OCI-M2 (cell line): ENCODE results near the gene KRTAP5-1.

Source experiments
- DNase-seq: peaks from one replicate; lab custom pipeline; 2025; ENCODE audit not compliant: unreplicated experiment; lab: John Stamatoyannopoulos, UW

Gene KRTAP5-1

DNA sequence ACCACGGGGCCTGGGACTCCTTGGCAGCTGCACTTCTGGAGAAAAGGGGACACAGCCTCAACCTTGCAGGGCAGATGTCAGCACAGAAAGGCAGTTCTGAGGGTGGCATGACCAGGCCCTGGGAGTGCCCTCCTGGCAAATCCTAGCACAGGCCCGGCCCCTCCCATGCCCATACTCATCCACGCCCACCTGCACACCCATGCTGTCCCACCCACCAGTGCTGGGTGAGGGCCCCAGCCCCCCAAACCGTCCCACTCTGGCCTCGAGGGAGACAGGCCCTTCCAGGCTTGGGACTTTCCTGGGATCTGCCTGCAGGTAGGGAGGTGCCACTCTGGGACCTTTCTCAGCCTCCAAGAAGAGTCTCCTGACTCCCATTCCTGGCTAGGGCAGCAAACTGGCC is 23.1 kb downstream of the KRTAP5-1 start:
- DNase-seq = no peak

DNA sequence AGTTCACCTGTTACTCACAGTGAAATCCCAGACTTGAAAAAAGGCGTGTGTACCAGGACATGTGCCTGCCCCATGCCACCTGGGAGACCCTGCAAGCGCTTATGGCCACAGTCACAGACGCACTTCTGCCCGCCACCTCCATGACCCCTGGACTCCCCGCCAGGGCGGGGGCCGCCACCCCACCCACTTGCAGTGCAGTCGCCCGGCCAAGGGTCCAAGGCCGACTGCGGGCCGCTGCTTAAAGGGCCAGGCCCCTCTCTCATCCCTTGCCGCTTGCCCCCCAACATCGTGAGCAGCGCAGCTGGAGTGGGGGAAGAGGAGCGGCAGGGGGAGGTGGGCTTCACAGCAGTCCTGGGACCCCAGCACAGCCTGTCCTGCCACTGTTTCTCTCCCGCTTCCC is 23.8 kb downstream of the KRTAP5-1 start:
- no peak for DNase-seq

DNA sequence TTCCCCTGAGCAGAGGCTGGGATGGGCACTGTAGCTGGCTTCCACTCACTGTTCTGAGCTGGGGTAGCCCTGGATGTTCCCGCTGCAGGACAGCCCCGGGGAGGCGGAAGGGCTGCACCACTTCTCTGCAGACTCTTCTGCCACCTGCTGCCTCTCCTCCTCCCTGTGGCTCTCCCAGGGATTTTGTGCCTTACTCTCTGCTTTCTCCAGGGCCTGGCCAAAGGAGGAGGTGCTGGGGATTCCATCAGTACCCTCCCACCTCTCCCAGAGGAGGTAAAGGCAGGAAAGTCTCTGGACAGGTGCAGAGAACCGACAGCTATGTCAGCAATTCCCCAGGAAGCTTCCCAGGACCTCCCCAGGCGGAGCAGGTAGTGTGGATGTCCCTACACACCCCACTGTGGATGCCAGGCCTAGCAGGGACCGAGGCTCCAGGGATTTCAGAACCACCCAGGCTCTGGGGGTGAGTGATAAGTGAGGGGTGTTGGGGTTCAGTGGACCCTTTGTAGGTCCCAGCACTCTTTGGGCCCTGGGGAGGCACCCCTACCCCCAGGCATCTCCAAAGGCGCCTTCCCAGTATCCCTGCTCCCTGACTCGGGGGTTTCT is 24.3 kb downstream of the KRTAP5-1 start:
- no peak for DNase-seq

DNA sequence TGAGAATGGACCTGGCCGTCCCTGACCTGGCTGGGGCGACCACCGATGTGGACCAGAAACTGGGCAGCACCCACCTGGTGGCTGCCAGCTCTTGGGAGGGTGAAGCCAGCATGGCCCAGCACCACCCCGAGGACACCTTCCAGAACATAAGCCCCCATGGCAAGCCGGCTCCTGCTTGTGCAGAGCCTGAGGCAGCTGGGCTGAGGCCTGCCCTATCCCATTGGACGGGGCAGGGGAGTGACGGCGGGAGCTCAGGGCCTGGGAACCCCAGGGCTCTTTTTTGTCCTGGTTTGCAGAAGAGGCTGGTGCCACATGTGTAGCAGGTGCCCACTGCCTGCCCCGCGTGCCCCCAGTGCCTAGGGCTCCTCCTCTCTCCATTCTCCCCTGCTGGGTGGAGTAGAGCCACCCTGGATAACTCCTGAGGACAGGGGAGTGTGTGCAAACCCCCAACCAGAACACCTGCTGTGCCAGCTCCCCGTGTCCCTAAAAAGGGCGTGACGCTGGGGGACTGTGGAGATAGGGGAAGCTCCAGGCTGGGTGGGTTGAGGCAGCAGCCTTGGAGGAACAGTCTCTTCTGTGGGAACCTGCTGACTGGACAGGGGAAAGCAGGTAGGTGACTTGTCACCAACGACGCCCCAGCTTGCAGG is 25.0 kb downstream of the KRTAP5-1 start:
- no peak for DNase-seq

DNA sequence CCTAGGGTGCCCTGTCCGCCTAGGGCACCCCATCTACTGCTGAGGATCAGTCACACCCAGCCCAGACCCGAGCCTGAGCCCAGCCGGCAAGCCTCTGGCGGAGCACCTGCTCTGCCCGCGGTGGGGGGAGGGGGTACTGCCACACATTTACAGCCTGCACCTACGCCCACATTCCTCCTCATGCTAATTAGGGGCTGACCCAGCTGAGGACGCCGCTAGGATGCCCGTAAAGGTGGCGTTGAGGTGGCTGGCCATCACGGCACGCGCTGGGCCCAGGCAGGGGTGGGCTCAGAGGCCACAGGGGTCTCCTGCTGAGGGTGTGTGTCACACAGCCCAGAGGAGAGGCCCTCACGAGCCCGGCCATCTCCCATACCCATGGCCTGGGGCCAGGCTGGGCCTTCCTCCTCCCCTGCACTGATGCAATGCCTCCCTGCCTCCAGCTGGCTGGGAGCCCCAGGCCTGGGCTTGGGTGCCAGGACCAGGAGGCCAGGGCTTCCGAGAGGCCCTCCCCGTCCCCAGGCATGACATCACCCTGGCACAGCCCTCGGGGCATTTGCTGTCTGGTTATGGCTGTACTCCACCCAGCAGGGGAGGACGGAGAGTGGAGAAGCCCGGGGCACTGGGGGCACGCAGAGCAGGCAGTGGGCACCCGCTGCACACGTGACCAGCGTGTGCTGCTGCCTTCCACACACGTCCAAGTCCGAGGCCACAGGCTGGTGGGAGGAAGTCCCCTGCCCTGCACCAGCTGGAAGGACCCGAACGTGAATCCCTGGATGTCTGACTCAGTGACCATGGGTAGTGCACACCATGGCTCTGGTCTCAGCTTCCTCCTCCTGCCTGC is 25.8 kb downstream of the KRTAP5-1 start:
- DNase-seq = no peak

DNA sequence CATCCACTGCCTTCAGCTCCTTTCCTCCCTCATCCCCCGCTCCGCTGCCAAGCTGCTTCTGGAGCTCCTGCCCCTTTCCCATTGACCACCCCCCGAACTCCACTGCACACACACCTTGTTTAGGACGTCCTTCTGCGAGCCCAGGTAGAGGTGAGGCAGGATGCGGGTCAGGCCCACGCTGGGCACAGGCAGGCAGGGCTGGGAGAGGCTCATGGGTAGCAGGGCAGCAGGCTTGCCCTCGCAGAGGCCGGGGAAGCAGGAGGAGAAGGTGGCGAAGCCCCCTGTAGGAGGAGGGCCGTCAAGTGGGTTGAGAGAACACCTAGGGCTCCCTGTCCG is 26.3 kb downstream of the KRTAP5-1 start:
- no peak for DNase-seq

DNA sequence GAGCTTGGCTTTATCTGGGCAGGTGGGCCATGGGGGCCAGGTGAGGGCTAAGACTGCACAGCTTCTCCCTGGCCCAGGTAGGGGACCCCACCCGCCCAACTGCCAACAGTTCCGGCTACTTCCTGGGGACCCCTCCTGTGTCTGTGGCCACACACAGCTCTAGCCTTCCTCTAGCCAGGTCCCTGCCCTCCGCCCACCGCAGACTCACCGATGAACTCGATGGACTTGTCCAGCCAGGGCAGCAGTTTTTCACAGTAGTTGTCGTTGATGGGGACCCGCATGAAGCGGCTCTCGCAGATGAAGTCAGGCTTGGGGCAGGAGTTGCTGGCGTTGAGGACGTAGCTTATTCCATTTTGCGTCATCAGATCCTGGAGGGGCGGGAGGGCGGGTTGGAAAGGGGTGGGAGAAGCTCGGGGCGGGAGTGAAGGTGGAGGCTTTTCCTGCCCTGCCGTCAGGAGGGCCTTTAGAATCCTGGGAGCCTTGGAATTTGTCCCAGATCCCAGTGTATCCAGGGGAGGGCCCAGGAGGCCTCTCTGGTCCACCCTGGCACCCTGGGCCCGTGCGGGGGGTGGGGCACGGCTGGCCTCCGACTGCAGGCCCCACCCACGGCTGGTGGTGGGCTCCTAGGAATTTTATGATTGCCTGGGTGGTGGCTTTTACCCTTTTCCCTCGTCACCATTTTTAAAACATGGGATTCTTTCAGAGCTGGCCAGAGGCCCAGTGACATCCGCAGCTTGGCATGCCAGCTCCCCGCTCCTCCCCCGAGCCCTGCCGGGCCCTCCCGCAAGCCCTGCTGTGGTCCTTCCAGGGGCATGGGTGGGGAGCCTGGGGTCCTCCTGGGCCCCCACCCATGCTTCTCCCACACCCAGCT is 26.9 kb downstream of the KRTAP5-1 start:
- no peak for DNase-seq

DNA sequence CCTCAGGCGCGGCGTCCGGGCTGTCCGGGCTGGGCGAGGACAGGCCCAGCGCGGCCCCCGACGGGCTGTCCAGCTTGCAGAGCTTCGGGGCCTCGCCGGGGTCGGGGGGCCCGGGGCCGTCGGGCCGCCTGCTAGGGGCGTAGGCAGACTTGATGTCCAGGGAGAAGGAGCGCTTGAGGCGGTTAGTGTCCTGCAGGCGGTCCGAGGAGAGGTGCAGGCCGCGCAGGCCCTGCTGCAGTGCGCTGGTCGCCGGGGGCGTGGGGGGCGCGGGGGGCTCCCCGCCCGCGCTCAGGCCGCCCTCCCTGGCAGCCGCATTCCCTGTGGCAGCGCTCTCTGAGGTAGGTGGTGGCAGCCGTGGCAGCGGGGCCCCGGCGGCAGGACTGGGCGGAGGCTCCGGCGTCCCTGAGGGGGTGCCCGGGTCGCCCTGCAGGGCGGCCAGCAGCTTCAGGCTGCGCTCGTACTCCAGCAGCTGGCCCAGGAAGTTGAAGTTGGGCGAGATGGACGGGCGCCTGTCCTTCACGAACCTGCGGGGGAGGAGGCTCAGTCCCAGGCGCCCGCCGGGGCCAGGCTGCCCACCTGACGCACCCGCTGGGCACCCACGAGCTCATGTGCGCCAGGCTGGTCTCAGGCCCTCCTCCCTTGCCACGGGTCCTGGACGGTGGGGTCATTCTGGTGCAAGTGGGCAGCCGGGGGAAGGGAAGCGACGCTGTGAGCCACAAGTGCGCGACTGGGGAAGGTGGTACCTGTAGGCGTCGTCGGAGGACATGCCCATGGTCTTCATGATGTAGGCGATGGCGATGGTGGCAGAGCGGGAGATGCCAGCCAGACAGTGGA is 27.8 kb downstream of the KRTAP5-1 start:
- DNase-seq = no peak

DNA sequence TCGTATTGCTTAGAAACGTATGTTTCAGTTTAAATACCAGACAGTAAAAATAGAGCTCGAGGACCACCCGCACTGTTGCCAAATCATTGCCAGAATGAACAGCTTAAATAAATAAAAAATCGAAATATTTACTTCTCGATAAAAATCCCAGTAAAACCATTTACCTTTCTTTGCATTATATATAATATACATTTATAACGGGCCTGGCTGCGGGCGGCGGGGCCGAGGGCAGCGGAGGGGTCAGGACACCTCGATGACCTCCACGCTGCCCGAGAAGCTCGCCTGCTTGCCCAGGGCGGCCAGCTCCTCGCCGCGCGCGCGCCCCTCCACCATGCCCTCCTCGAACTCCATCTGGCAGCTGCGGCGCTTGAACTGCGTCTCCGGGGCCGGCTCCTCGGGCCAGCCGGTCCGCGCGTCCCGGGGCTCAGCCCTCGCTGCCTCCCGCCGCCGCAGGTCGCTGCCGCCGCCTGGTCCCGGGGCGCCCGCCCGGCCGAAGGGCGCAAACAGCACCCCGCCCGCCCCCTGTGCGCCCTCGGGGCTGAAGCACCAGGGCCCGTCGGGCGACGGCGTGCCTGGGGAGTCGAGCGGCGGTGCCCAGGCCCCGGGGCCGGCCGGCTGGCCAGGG is 28.7 kb downstream of the KRTAP5-1 start:
- no peak for DNase-seq

DNA sequence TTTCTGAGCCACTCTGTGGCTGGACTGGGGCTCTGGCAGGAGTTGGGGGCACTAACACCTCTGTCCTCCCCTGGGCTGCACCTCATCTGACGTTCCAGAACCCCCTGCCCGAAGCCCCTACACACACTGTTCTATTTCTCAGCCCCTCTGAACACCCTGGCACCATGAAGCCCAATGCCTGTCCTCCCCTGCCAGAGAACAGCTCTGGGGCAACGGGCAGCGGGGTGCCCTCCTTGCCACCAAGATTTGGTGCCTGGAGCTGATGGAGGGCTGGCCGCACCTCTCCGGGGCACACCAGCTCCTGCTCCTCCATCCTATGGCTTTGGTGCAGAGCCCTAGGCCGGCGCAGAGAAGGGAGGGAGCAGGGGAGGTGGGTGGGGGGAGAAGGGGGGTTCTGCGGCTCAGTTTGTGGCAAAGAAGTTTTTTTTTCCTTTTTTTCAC is 29.4 kb downstream of the KRTAP5-1 start:
- no peak for DNase-seq

DNA sequence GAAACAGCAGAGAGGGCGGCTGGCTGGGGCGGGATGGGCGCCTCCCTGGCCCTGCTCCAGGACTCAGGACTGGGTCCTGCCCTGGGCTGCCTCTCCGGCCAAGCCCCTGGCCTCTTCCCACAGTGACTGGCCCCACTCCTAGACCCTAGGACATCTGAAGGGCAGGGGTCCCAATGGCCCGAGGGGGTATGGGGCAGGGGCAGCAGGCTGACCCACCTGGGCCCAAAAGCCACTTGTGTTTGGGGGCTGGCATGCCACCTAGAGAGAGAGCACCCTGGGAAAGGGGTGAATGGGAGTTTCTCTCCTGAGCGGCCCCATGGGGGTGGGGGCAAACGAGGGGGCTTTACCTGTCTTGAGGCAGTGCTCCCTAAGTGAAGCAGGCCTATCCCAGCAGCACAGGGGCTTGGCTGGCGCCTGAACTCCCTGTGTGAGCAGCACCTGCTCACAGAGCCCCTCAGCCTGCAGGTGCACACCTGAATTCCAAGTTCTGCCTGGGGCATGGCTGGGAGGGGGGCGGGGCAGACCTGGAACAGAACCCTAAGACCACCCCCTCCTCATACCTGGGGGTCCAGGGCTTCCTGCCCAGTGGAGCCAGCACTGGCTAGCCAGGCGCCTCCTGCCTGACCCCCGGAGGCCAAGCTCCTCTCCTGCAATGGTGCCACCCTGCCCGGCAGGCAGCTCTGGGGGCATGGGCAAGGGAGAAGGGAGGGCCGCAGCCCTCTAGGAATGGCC is 29.9 kb downstream of the KRTAP5-1 start:
- no peak for DNase-seq

DNA sequence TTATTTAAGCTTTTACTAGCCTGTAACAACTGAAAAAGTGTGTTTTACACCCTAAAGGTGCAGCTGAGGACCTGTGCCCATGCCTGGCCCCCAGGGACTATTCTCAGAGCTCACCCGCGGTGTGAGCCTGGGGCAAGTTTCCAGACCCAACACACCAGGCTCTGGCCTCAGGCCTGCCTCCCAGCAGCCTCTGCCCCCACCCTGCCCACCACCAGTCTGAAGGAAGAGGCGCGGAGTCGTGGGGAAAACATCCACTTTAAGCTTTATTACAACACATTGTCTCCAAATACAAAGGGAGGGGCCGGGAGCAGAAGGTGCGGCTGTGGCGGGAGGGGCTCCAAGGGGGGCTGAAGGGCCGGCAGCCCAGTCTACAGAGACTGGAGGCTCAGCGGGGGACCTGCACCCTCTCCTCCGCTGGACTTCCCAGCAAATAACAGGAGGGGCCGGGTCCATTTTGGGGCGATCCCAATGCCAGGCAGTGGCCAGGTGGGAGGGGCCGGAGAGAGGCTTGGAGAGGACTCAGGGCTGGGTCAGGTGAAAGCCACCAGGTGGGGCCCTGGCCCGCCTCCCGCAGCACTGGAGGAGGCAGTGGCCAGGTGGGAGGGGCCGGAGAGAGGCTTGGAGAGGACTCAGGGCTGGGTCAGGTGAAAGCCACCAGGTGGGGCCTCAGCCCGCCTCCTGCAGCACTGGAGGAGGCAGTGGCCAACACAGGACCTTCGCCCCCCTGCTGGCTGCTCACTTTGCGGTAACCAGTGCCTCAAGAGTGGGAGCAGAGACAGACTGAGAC is 31.1 kb downstream of the KRTAP5-1 start:
- DNase-seq = no peak

DNA sequence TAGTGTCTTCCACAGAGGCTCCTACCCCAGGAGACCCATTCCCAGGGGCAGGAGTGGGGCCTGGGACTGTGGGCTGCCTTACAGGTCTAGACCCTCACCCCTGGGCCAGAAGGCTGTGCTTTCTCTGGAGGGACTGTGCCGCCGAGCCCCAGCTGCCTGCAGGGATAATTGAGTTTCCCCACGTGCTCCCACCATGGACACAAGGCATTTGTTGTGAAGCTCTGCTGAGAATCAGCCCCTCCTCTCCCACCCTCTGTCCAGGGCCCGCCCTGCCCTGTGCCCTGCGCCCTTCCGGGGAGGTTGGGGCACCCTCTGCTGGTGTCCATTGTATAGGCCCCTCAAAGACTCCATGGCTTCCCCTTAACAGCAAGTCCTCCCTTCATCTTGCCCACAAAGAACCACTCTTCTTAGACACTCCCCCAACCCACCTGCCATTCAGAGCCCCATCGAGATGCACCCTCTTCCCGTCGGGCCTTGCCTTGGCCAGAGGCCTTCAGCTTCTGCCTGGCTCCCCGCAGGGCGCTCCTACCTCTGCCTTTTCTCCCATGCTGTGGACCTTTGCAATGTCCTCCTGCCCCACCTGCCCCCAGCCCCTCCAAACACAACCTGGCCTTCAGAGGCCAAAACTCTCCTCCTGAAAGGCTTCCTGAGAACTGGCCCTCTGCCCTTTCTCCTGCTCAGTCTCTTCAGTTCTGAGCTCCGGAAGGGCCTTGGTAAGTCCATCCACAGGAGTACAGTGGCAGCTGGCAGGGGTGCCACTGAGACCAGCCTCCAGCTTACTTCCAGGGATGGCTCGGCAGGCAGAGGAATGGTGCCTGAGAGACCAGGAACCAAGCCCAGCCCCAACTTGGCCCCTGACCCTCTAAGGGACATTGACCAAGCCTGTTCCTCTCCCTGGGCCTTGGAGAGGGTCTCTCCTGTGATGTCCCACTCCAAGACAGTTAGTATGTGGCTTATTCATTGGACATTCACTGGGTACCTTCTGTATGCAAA is 35.4 kb downstream of the KRTAP5-1 start:
- DNase-seq = no peak

DNA sequence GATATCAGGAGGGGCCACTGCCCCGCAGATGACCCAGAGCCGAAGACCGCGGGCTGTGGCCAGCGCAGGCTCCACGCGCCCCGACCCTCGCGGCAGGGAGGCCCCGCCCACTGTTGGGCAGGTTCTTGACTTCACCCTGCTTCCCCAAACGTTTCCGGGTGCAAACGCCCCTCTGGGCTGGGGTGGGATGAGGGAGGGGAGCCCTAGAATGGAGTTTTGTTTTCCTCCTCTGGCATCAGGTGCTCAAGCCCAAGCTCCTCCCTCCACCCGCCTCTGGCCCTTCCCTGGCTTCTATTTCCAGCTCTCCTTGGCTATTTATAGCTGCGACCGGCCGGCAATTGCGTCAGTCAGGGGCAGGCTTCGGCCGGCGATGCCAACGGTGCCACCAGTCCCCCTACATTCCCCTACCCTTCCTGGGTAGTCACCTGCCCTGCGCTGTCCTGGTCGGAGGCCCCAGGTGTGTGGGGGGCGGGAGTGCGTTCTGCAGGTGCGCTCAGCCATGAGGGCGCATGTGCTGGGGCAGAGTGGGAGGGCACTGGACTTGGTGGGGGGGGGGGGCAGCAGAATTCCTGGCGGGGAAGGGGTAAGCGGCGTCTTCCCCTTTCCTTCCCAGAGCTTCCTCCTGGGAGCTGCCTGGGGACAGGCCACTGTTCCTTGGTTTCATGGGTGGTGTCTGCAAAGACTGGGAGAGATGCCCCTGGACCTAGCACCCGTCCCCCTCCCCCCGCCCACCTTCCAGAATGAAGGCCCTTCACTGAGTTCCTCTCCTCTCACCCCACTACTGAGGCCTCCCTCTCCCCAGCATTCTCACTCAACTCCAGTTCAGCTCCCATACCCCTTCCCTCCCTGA is 36.6 kb downstream of the KRTAP5-1 start:
- no peak for DNase-seq

DNA sequence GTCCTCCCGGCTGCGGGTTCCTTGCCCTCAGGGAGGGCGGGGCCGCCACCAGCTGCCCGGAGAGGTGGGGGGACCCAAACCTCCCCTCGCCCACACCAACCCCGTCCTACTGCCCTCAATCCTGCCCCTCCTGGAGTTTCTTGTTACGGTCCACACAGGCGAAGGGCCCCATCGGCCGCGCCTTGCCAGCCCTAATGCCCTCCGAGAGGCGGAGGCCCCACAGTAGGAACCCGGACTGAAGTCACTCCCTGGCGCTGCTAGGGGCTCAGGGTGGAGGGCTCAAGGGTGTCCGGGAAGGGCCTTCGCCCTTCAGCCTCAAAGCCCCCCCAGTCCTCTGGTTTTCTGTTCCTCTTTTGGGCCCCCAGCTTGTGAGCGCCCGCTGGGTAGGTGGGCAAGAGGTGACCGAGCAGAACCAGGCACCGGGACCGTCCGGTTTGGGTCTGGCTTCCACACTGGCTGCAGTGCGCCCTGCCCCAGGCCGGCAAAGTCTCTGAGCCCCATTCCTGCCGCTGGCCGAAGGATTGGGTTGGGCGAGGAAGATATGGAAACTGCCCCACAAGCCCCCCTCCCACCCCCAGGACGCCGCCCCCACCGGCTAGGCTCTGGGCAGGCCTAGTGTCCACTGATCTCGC is 37.5 kb downstream of the KRTAP5-1 start:
- no peak for DNase-seq
